B cell (primary cell): ENCODE results near the gene SUGCT. TPM values are rescaled to one million over a fixed set of nuclear protein-coding genes. Genes with fewer than 3 reads are reported as not detected.

Experiments used
- ATAC-seq: fragments of 200-7000 bp; cut with Tn5 transposase; one replicate; pipeline ENCODE4 v1.10.0; 2021; ENCODE audit warnings: low read depth, mild to moderate bottlenecking, moderate number of reproducible peaks, moderate library complexity
- CTCF ChIA-PET: fragments of 350-600 bp; sonication (Branson Sonifier 250); formaldehyde crosslinking; loops from one replicate; lab custom pipeline; 2021; ENCODE audit warnings: antibody characterized with exemption, inconsistent platforms; lab: Charles Lee
- POLR2A ChIA-PET: fragments of 350-600 bp; sonication (Branson Sonifier 250); formaldehyde crosslinking; loops from one replicate; lab custom pipeline; 2021; ENCODE audit warnings: antibody characterized with exemption; lab: Charles Lee
- DNase-seq: peaks from one replicate; pipeline ENCODE4 v3.0.0; 2013
- H2AFZ ChIP-seq: 2 replicates; pipeline ENCODE4 v1.6.1; 2012; ENCODE audit warnings: mild to moderate bottlenecking, low read depth, low read length; ENCODE audit not compliant: insufficient read depth, poor library complexity, severe bottlenecking
- H3K27ac ChIP-seq, 2 donors: 1 replicate in 1 of 2; 2 replicates in 1 of 2; pipeline ENCODE4 v1.5.1; 2012 to 2013; ENCODE audit warnings: low read length in 2 of 2, mild to moderate bottlenecking in 2 of 2, moderate library complexity in 1 of 2
- H3K27me3 ChIP-seq, 4 experiments: fragments of 200-600 bp in 1 of 4; sonication (generic) in 1 of 4; replicated peaks in 1 of 4; 1 replicate in 2 of 4; 2 replicates in 2 of 4; pipeline versions ENCODE4 v1.6.1 to v1.7.0; 2013 to 2016; ENCODE audit warnings: low read length in 3 of 4, mild to moderate bottlenecking in 2 of 4, mixed read lengths in 1 of 4, moderate library complexity in 1 of 4; ENCODE audit not compliant: insufficient read depth in 4 of 4, control insufficient read depth in 3 of 4; ENCODE audit errors: control extremely low read depth in 1 of 4
- H3K36me3 ChIP-seq, 2 experiments: replicated peaks in 1 of 2; 1 replicate in 1 of 2; 2 replicates in 1 of 2; pipeline versions ENCODE4 v1.6.1 to v1.7.1; 2013; ENCODE audit warnings: low read length in 1 of 2; ENCODE audit not compliant: insufficient read depth in 2 of 2, control insufficient read depth in 1 of 2; ENCODE audit errors: control extremely low read depth in 1 of 2, extremely low read depth in 1 of 2
- H3K4me1 ChIP-seq, 2 donors: fragments of 200-600 bp in 1 of 2; sonication (generic) in 1 of 2; 1 replicate in 1 of 2; 2 replicates in 1 of 2; pipeline versions ENCODE4 v1.5.1 to v1.6.1; 2013 to 2017; ENCODE audit warnings: low read length in 2 of 2; ENCODE audit not compliant: control insufficient read depth in 2 of 2, insufficient read depth in 2 of 2
- H3K4me2 ChIP-seq: replicated peaks from 2 replicates; pipeline ENCODE3; 2012; ENCODE audit warnings: mild to moderate bottlenecking, low read depth, low read length; ENCODE audit not compliant: poor library complexity, severe bottlenecking
- H3K4me3 ChIP-seq, 5 experiments: fragments of 200-600 bp in 1 of 5; sonication (generic) in 1 of 5; 1 replicate in 3 of 5; 2 replicates in 2 of 5; pipeline versions ENCODE4 v1.5.1 to v1.7.0; 2011 to 2016; ENCODE audit warnings: low read length in 4 of 5, mild to moderate bottlenecking in 4 of 5, low read depth in 2 of 5, control low read depth in 1 of 5, moderate library complexity in 1 of 5; ENCODE audit not compliant: insufficient read depth in 1 of 5; ENCODE audit errors: control extremely low read depth in 1 of 5, extremely low read depth in 1 of 5
- H3K79me2 ChIP-seq: fragments of 200-600 bp; sonication (generic); one replicate; pipeline ENCODE4 v1.6.0; 2016; ENCODE audit warnings: low read length; ENCODE audit not compliant: control insufficient read depth, insufficient read depth
- H3K9ac ChIP-seq: fragments of 200-600 bp; sonication (generic); 2 replicates; pipeline ENCODE4 v1.6.1; 2017; ENCODE audit warnings: mild to moderate bottlenecking, low read length, moderate library complexity
- H3K9me3 ChIP-seq, 3 donors: one replicate each; pipeline versions ENCODE4 v1.6.1 to v1.7.1; 2013; ENCODE audit warnings: low read length in 2 of 3; ENCODE audit not compliant: control insufficient read depth in 2 of 3, insufficient read depth in 1 of 3; ENCODE audit errors: control extremely low read depth in 1 of 3
- H4K20me1 ChIP-seq: 2 replicates; pipeline ENCODE4 v1.6.0; 2012; ENCODE audit warnings: mild to moderate bottlenecking, low read length; ENCODE audit not compliant: insufficient read depth, control insufficient read depth, poor library complexity, severe bottlenecking
- H3K27ac Mint-ChIP-seq: one replicate; pipeline ENCODE4 v1.8.0; 2021; ENCODE audit warnings: mixed read lengths
- H3K27me3 Mint-ChIP-seq: one replicate; pipeline ENCODE4 v1.8.0; 2021; ENCODE audit warnings: mixed read lengths
- H3K4me1 Mint-ChIP-seq: one replicate; pipeline ENCODE4 v1.8.0; 2021; ENCODE audit warnings: mixed read lengths
- H3K4me3 Mint-ChIP-seq: one replicate; pipeline ENCODE4 v1.8.0; 2021; ENCODE audit warnings: mixed read lengths
- H3K9me3 Mint-ChIP-seq: one replicate; pipeline ENCODE4 v1.8.0; 2022; ENCODE audit warnings: mixed read lengths; ENCODE audit not compliant: insufficient read depth
- EZH2 ChIP-seq: IDR thresholded peaks from 2 replicates; pipeline ENCODE4 v1.6.1; 2012; ENCODE audit warnings: borderline replicate concordance, low read depth, mild to moderate bottlenecking, moderate library complexity, low read length; ENCODE audit not compliant: insufficient read depth, poor library complexity, severe bottlenecking
- WGBS: methylation state at CpG from one replicate; pipeline ENCODE4 v1.1.5; 2013; ENCODE audit warnings: missing lambda C conversion rate; ENCODE audit not compliant: insufficient coverage; 5-methylcytosine and 5-hydroxymethylcytosine counted together
- intact Hi-C: fragments of 100-400 bp; cut with micrococcal nuclease; formaldehyde crosslinking; loops from one replicate; pipeline ENCODE4 v1.10.0; 2022
- polyA plus RNA-seq: library from polyadenylated mRNA; depleted of rRNA; stranded (reverse); fragments of >200 nt; gene quantifications from 2 replicates; pipeline ENCODE4 v1.2.3, GENCODE V29; 2012
- total RNA-seq, 2 donors: library from RNA; stranded (reverse); fragments of 120-200 nt in 1 of 2; gene quantifications; 1 replicate in 1 of 2; 2 replicates in 1 of 2; pipeline versions ENCODE4 v1.2.3 to v1.2.4, GENCODE V29; 2013 to 2022
- TF ChIP-seq, protein P1 (sequence below): fragments of 200-600 bp; IDR thresholded peaks from one replicate; pipeline ENCODE4 v1.8.0; 2022; ENCODE audit warnings: antibody characterized with exemption, mild to moderate bottlenecking

The SUGCT gene
- total and polyA plus RNA-seq, 2 donors (not counting 1 experiment from before 2014, with no cell fraction given): 0.19 to 0.86 TPM

GRCh38 chr7:40499718-40500117, 364.9 kb downstream of the SUGCT start:
- Histone ChIP-seq H3K27me3 (no peaks in the 10 kb centered on the region), H2AFZ (no peak overlapping the region), H3K4me2 (no peak overlapping the region), H4K20me1 (no peaks in the 10 kb centered on the region), H3K27ac (no peak overlapping the region), H3K9me3 (no peaks in the 10 kb centered on the region), H3K36me3 (no peaks in the 10 kb centered on the region), H3K79me2 (no peaks in the 10 kb centered on the region), H3K4me3 (no peak overlapping the region), H3K9ac (no peak overlapping the region), H3K4me1 (no peaks in the 10 kb centered on the region)
- CTCF ChIA-PET: no interaction called here
- WGBS: no CpG with 5 or more reads among the region's 1 CpG
- intact Hi-C loops: no loop called here
- no peak overlapping the region for H3K4me3 Mint-ChIP-seq
- TF ChIP-seq, protein P1, sequence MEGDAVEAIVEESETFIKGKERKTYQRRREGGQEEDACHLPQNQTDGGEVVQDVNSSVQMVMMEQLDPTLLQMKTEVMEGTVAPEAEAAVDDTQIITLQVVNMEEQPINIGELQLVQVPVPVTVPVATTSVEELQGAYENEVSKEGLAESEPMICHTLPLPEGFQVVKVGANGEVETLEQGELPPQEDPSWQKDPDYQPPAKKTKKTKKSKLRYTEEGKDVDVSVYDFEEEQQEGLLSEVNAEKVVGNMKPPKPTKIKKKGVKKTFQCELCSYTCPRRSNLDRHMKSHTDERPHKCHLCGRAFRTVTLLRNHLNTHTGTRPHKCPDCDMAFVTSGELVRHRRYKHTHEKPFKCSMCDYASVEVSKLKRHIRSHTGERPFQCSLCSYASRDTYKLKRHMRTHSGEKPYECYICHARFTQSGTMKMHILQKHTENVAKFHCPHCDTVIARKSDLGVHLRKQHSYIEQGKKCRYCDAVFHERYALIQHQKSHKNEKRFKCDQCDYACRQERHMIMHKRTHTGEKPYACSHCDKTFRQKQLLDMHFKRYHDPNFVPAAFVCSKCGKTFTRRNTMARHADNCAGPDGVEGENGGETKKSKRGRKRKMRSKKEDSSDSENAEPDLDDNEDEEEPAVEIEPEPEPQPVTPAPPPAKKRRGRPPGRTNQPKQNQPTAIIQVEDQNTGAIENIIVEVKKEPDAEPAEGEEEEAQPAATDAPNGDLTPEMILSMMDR: no peak
- no peak for TF ChIP-seq EZH2
- no peak overlapping the region for H3K27ac Mint-ChIP-seq
- H3K9me3 Mint-ChIP-seq: no peaks in the 10 kb centered on the region
- no peaks in the 10 kb centered on the region for H3K4me1 Mint-ChIP-seq
- ATAC-seq: no peak
- POLR2A ChIA-PET: no interaction called here
- no peaks in the 10 kb centered on the region for H3K27me3 Mint-ChIP-seq
- no peak for DNase-seq

DNA sequence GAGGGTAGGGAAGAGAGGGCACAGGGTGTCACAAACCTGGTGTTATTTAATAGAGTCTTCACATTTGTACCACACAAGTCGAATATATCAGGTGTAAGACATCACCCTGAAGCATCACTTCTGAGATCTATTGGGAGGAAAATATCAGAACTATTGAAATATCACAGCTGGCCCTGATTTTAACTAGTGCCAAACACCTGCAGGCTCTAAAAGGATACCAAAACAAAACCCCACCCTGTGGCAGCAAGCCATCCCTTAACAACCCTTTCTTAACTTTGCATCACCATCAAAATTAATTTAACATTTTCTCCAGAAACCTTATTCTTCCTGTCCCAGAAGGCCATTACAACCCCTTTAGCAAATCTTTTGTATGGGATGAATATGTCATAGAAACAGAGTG, 365.4 kb downstream of the SUGCT start:
- Histone ChIP-seq H3K4me3 (no peak overlapping the region), H3K4me1 (no peaks in the 10 kb centered on the region), H4K20me1 (no peaks in the 10 kb centered on the region), H3K4me2 (no peak overlapping the region), H3K79me2 (no peaks in the 10 kb centered on the region), H2AFZ (no peak overlapping the region), H3K27me3 (no peaks in the 10 kb centered on the region), H3K27ac (no peak overlapping the region), H3K9me3 (no peaks in the 10 kb centered on the region), H3K36me3 (no peaks in the 10 kb centered on the region), H3K9ac (no peak overlapping the region)
- ChIA-PET POLR2A (no interaction called here), CTCF (no interaction called here)
- Mint-ChIP-seq H3K4me3 (no peak overlapping the region), H3K4me1 (no peaks in the 10 kb centered on the region), H3K9me3 (no peaks in the 10 kb centered on the region), H3K27ac (no peak overlapping the region), H3K27me3 (no peaks in the 10 kb centered on the region)
- intact Hi-C loops: no loop called here
- TF ChIP-seq, protein P1: no peak
- no peak for TF ChIP-seq EZH2
- no peak for ATAC-seq
- no peak for DNase-seq
- WGBS: no CpG with 5 or more reads among the region's 1 CpG
